NB4 (cell line): ENCODE measurements around the gene PPHLN1.
"Not testable (repeated sequence)": the region's sequence is repeated elsewhere in the genome, so short reads cannot be mapped to it uniquely, and the experiment has no call there.

Experiments
- DNase-seq: peaks from one replicate; pipeline ENCODE4 v3.0.0; 2010; ENCODE audit warnings: low read depth
- H3K4me3 ChIP-seq: one replicate; pipeline ENCODE4 v1.5.1; 2011; ENCODE audit warnings: mild to moderate bottlenecking, low read depth, low read length, moderate library complexity
- MYC ChIP-seq: IDR thresholded peaks from 2 replicates; pipeline ENCODE4 v1.6.1; 2011; ENCODE audit warnings: low read depth, low read length
- POLR2A ChIP-seq: IDR thresholded peaks from 2 replicates; pipeline ENCODE4 v1.6.1; 2011; ENCODE audit warnings: mild to moderate bottlenecking; ENCODE audit not compliant: insufficient read length; ENCODE audit errors: extremely low read depth
- TF ChIP-seq, protein P1 (sequence below): IDR thresholded peaks from one replicate; pipeline ENCODE4 v1.5.1; 2012; ENCODE audit warnings: low read depth, low read length
- TF ChIP-seq, protein P2 (sequence below): IDR thresholded peaks from 2 replicates; pipeline ENCODE4 v1.6.1; 2011; ENCODE audit warnings: low read depth, low read length

Gene PPHLN1

DNA sequence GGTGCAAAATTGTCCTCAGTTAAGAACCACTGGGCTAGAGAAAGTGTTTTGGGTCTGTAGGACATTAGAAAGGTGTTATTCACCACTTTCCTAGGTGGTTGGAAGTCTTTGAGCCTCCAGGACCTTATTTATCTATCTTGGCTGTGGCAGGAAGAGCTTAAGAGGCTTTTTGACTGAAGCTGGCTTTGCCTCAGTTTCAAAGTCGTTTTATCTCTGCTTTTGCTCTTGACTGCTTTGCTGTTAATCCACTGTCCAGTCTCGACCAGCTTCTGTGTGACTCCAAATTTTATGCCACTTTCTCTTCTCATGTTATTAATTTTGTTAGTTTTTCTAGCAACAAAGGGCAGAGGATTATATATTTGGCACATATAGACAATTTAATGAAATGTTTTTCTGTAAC, 60.3 kb downstream of the PPHLN1 start:
- TF ChIP-seq, protein P1, sequence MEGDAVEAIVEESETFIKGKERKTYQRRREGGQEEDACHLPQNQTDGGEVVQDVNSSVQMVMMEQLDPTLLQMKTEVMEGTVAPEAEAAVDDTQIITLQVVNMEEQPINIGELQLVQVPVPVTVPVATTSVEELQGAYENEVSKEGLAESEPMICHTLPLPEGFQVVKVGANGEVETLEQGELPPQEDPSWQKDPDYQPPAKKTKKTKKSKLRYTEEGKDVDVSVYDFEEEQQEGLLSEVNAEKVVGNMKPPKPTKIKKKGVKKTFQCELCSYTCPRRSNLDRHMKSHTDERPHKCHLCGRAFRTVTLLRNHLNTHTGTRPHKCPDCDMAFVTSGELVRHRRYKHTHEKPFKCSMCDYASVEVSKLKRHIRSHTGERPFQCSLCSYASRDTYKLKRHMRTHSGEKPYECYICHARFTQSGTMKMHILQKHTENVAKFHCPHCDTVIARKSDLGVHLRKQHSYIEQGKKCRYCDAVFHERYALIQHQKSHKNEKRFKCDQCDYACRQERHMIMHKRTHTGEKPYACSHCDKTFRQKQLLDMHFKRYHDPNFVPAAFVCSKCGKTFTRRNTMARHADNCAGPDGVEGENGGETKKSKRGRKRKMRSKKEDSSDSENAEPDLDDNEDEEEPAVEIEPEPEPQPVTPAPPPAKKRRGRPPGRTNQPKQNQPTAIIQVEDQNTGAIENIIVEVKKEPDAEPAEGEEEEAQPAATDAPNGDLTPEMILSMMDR, result no peak
- TF ChIP-seq MYC, result no peak
- no peak for TF ChIP-seq POLR2A
- TF ChIP-seq, protein P2, sequence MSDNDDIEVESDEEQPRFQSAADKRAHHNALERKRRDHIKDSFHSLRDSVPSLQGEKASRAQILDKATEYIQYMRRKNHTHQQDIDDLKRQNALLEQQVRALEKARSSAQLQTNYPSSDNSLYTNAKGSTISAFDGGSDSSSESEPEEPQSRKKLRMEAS, result no peak
- no peak for DNase-seq
- no peak overlapping the region for H3K4me3 ChIP-seq

DNA sequence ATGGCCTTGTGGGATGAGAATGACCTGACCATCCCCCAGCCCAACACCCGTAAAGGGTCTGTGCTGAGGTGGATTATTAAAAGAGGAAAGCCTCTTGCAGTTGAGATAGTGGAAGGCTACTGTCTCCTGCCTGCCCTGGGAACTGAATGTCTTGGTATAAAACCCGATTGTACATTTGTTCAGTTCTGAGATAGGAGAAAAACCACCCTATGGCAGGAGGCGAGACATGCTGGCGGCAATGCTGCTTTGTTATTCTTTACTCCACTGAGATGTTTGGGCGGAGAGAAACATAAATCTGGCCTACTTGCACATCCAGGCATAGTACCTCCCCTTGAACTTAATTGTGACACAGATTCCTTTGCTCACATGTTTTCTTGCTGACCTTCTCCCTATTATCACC, 62.1 kb downstream of the PPHLN1 start:
- H3K4me3 ChIP-seq, DNase-seq: not testable (repeated sequence)

DNA sequence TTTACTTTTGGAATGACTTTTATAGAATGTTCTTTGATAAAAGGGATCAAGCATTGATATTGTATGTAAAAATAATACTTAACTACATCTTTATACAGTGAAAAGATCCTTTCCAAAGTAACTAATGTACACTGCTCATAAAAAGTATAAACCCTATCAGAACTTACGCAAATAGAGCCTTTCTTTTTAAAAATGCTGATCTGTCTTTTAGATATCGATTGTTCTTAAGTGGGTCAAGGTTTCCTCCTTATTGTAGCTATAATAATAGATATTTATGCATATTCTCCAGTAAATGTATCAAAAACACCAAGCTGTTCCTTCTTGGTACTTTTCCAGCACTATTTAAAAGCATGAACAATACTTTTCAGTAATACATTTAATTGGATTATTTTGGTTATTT, 68.5 kb downstream of the PPHLN1 start:
- no peak overlapping the region for H3K4me3 ChIP-seq
- TF ChIP-seq, protein P2, result no peak
- TF ChIP-seq POLR2A, result no peak
- TF ChIP-seq MYC, result no peak
- TF ChIP-seq, protein P1, result no peak
- DNase-seq, result no peak

DNA sequence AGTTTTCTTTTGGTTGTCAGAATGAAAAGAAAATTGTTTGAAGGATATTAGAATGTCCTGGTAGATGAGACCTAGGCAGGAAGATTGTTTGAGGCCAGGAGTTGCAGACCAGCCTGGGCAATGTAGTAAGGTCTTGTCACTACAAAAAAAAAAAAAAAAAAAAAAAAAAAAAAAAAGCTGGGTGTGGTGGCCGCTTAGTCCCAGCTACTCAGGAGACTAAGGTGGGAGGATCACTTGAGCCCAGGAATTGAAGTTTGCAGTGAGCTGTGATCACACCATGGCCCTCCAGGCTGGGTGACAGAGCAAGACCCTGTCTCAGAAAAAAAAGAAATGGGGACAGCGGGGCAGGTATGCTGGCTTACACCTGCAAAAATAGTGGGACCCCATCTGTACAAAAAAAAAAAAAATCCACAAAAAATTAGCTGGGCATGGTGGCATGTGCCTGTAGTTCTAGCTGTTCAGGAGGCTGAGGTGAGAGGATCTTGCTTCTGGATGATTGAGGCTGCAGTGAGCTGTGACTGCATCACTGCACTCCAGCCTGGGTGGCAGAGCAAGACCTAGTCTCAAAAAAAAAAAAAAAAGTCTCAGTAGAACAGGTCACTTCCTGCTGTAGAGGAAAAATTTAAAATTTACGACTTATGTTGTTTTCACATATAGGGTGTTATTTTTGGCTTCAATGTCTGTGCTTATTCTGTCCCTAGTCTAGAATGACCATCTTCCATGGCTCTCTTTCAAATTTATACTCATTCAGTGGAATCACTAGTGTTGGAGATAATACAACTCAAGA, 70.7 kb downstream of the PPHLN1 start:
- no peak overlapping the region for H3K4me3 ChIP-seq
- DNase-seq, result no peak
- TF ChIP-seq MYC (no peak), POLR2A (no peak)
- TF ChIP-seq, protein P1, result no peak
- TF ChIP-seq, protein P2, result no peak

DNA sequence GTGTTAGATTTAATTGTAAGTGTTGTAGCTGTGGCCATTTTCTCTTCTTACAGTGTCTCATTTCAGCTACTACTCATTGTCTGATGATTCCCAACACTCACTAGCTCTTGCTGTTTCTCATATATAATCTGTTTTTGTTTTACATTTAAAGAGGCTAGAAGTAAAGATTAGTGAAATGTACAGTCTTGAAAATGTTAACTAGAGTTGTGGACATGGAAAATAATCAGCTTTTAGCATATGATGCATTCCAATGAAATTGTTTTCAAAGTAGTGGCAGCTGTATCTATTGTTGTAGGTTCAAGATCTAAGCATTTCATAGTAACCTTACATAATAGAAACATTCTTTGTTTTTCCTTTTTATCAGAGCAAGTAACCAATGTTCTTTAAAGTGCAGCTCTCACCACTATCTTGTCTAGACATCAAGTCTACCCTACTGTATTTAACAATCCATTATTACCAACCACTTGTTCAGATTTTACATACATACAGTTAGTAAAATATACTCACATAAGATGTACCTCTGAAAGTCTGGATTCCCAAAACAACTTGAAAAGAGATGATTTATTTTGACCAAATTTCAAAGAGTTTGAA, 76.9 kb downstream of the PPHLN1 start:
- H3K4me3 ChIP-seq, result no peak overlapping the region
- no peak for TF ChIP-seq MYC
- TF ChIP-seq POLR2A, result no peak
- TF ChIP-seq, protein P2, result no peak
- TF ChIP-seq, protein P1, result no peak
- no peak for DNase-seq

DNA sequence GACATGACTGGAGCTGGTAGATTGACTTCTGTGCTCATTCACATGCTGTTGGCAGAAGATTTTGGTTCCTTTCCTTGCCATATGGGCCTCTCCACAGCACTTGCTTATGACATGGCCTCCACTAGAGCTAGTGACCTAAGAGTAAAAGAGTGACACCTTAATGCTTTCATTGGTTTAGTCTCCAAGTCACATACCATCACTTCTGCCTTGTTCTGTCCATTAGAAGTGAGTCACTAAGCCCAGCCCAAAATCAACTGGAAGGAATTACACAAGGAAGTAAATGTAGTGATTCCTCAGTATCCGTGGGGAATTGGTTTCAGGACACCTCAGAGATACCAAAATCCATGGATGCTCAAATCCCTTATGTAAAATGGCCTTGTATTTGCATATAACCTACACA, 81.3 kb downstream of the PPHLN1 start:
- TF ChIP-seq MYC (no peak), POLR2A (no peak)
- TF ChIP-seq, protein P2, result no peak
- TF ChIP-seq, protein P1, result no peak
- DNase-seq, result no peak
- no peak overlapping the region for H3K4me3 ChIP-seq
